Endothelial cell of umbilical vein (primary cell): Measurements from ENCODE around the gene SFT2D3. TPM values are rescaled to one million over a fixed set of nuclear protein-coding genes. Genes with fewer than 3 reads are reported as not detected.

Source experiments
- BruUV-seq: library from RNA; stranded (reverse); fragments of 400-500 nt; replicated peaks from 2 replicates; lab custom pipeline; 2021; lab: Mats Ljungman, UMichigan
- CTCF ChIA-PET: fragments of 300-600, 350-600 bp; sonication (Branson Sonifier 250); formaldehyde crosslinking; loops from one replicate; lab custom pipeline; 2021; ENCODE audit warnings: antibody characterized with exemption, inconsistent platforms; lab: Charles Lee
- POLR2A ChIA-PET: fragments of 300-600, 350-600 bp; sonication (Branson Sonifier 250); formaldehyde crosslinking; loops from one replicate; lab custom pipeline; 2021; ENCODE audit warnings: antibody characterized with exemption, inconsistent platforms; lab: Charles Lee
- DNase-seq: peaks from one replicate; pipeline ENCODE4 v3.0.0-alpha.2; 2011; ENCODE audit warnings: low read depth, low spot score
- FAIRE-seq: peaks from 2 replicates; lab custom pipeline; 2011; peaks lifted over from hg19 to GRCh38; lab: Jason Lieb, UNC
- H2AFZ ChIP-seq: 2 replicates; pipeline ENCODE4 v1.6.0; 2012; ENCODE audit warnings: low read depth, low read length, control low read depth, inconsistent platforms
- H3K27ac ChIP-seq: 2 replicates; pipeline ENCODE4 v1.5.1; 2011; ENCODE audit warnings: low read depth, mild to moderate bottlenecking, control low read depth, low read length, moderate library complexity; ENCODE audit not compliant: insufficient read depth
- H3K27me3 ChIP-seq, 2 experiments: 2 replicates each; pipeline versions ENCODE4 v1.6.0 to v1.6.1; 2011; ENCODE audit warnings: low read length in 2 of 2, mixed read lengths in 1 of 2; ENCODE audit not compliant: control insufficient read depth in 2 of 2, insufficient read depth in 2 of 2
- H3K36me3 ChIP-seq, 2 experiments: 2 replicates in 1 of 2; 3 replicates in 1 of 2; pipeline ENCODE4 v1.5.1; 2011; ENCODE audit warnings: low read length in 2 of 2, mild to moderate bottlenecking in 1 of 2, moderate library complexity in 1 of 2; ENCODE audit not compliant: control insufficient read depth in 2 of 2, insufficient read depth in 2 of 2; ENCODE audit errors: extremely low read depth in 1 of 2
- H3K4me1 ChIP-seq: 3 replicates; pipeline ENCODE4 v1.5.1; 2011; ENCODE audit warnings: mild to moderate bottlenecking, low read length; ENCODE audit not compliant: control insufficient read depth, insufficient read depth; ENCODE audit errors: extremely low read depth
- H3K4me2 ChIP-seq: 2 replicates; pipeline ENCODE4 v1.6.1; 2011; ENCODE audit warnings: low read length, control low read depth, mixed read lengths; ENCODE audit not compliant: insufficient read depth
- H3K4me3 ChIP-seq, 3 experiments: fragments of 200-600 bp in 1 of 3; sonication (generic), shearing (Covaris generic) in 1 of 3; replicated peaks in 1 of 3; 2 replicates each; pipeline ENCODE4 v1.5.1; 2011 to 2016; ENCODE audit warnings: control low read depth in 3 of 3, low read length in 3 of 3, mild to moderate bottlenecking in 2 of 3, inconsistent platforms in 1 of 3, low read depth in 1 of 3, moderate library complexity in 1 of 3; ENCODE audit not compliant: insufficient read depth in 1 of 3
- H3K79me2 ChIP-seq: 2 replicates; pipeline ENCODE4 v1.6.0; 2012; ENCODE audit warnings: low read length, inconsistent platforms; ENCODE audit not compliant: control insufficient read depth, insufficient read depth
- H3K9ac ChIP-seq: replicated peaks from 2 replicates; pipeline ENCODE3; 2011; ENCODE audit warnings: low read length, control low read depth; ENCODE audit not compliant: insufficient read depth; ENCODE audit errors: extremely low read depth
- H3K9me1 ChIP-seq: replicated peaks from 3 replicates; pipeline ENCODE4 v1.6.0; 2011; ENCODE audit warnings: mild to moderate bottlenecking, low read length; ENCODE audit not compliant: control insufficient read depth, insufficient read depth; ENCODE audit errors: extremely low read depth
- H3K9me3 ChIP-seq: replicated peaks from 2 replicates; pipeline ENCODE4 v1.5.1; 2012; ENCODE audit warnings: low read length, inconsistent platforms; ENCODE audit not compliant: control insufficient read depth, insufficient read depth
- H4K20me1 ChIP-seq: replicated peaks from 2 replicates; pipeline ENCODE3; 2011; ENCODE audit warnings: mild to moderate bottlenecking, low read length; ENCODE audit not compliant: control insufficient read depth, insufficient read depth; ENCODE audit errors: extremely low read depth
- CTCF ChIP-seq, 2 donors: IDR thresholded peaks; 1 replicate in 1 of 2; 2 replicates in 1 of 2; pipeline ENCODE4 v1.5.1; 2011; ENCODE audit warnings: low read length in 2 of 2, mild to moderate bottlenecking in 2 of 2, moderate library complexity in 2 of 2, control low read depth in 1 of 2, inconsistent platforms in 1 of 2, low read depth in 1 of 2; ENCODE audit not compliant: insufficient read depth in 1 of 2; ENCODE audit errors: extremely low read depth in 1 of 2
- EZH2 ChIP-seq: IDR thresholded peaks from 2 replicates; pipeline ENCODE4 v1.6.1; 2012; ENCODE audit warnings: borderline replicate concordance, low read depth, mild to moderate bottlenecking, moderate library complexity, low read length, inconsistent platforms; ENCODE audit not compliant: severe bottlenecking
- FOS ChIP-seq: IDR thresholded peaks from 2 replicates; pipeline ENCODE4 v1.6.1; 2011; ENCODE audit warnings: mild to moderate bottlenecking, low read length, moderate library complexity, borderline replicate concordance; ENCODE audit not compliant: insufficient read depth
- GATA2 ChIP-seq: IDR thresholded peaks from 2 replicates; pipeline ENCODE4 v1.7.0; 2011; ENCODE audit warnings: low read depth, mild to moderate bottlenecking, moderate library complexity, mixed read lengths, low read length; ENCODE audit not compliant: insufficient read length, insufficient read depth
- JUN ChIP-seq: IDR thresholded peaks from 2 replicates; pipeline ENCODE4 v1.6.1; 2011; ENCODE audit warnings: borderline replicate concordance, low read depth; ENCODE audit not compliant: insufficient read length, insufficient read depth
- MAX ChIP-seq: IDR thresholded peaks from 2 replicates; pipeline ENCODE4 v1.6.1; 2011; ENCODE audit not compliant: insufficient read depth, insufficient read length
- MYC ChIP-seq: IDR thresholded peaks from one replicate; pipeline ENCODE4 v1.6.1; 2011; ENCODE audit warnings: mild to moderate bottlenecking, low read depth, low read length
- POLR2A ChIP-seq: IDR thresholded peaks from 2 replicates; pipeline ENCODE4 v1.6.1; 2012; ENCODE audit warnings: low read depth, mild to moderate bottlenecking, control low read depth, low read length
- POLR2AphosphoS5 ChIP-seq: IDR thresholded peaks from 2 replicates; pipeline ENCODE4 v1.6.1; 2012; ENCODE audit warnings: low read depth, mild to moderate bottlenecking, control low read depth, low read length, moderate library complexity; ENCODE audit not compliant: insufficient read depth
- dilution Hi-C: fragments of 300-500 bp; cut with MboI; formaldehyde crosslinking; loops from one replicate; pipeline ENCODE4 v1.15.0; 2019; ENCODE audit warnings: low sequenced_read_pairs; ENCODE audit not compliant: extremely low pct_ligation_motif_present
- intact Hi-C: fragments of 100-400 bp; cut with micrococcal nuclease; formaldehyde crosslinking; loops from one replicate; pipeline ENCODE4 v1.10.0; 2022
- polyA plus RNA-seq, 4 experiments: library from polyadenylated mRNA; depleted of rRNA in 3 of 4; stranded (reverse) in 3 of 4; unstranded in 1 of 4; fragments of >200 nt; gene quantifications; 2 replicates each; pipeline versions ENCODE4 v1.2.1 to v1.2.3, GENCODE V29; 2011 to 2012; ENCODE audit warnings: missing spikeins in 1 of 4
- total RNA-seq: library from RNA; stranded (reverse); gene quantifications from 2 replicates; pipeline ENCODE4 v1.2.3, GENCODE V29; 2021

The SFT2D3 gene
- total and polyA plus RNA-seq, 2 donors (not counting 3 experiments of a cell fraction or from before 2014, with no cell fraction given) = 4.5 to 4.7 TPM

GRCh38 chr2:127664895-127665225, 36.4 kb upstream of the SFT2D3 start:
- Histone ChIP-seq H3K27me3 (no peaks in the 10 kb centered on the region), H3K9me3 (no peaks in the 10 kb centered on the region), H3K4me1 (peaks cover 42% of the 10 kb centered on the region), H2AFZ (peak overlapping the region; percentile 80), H3K79me2 (no peaks in the 10 kb centered on the region), H3K4me3 (no peak overlapping the region), H3K9ac (peak overlapping the region; percentile 61), H3K36me3 (no peaks in the 10 kb centered on the region), H4K20me1 (no peaks in the 10 kb centered on the region), H3K9me1 (no peaks in the 10 kb centered on the region), H3K27ac (peak overlapping the region; percentile 80), H3K4me2 (peak overlapping the region; percentile 38)
- intact Hi-C loops (loop anchor here (1.0 kb wide), 1 partner anchor 7 kb away; no protein-coding TSS in a partner anchor), dilution Hi-C loops (no loop called here)
- TF ChIP-seq EZH2 = no peak
- TF ChIP-seq CTCF (IDR thresholded peaks at IDR 0.05; ENCODE audit: extremely low read depth in 1 of 2, insufficient read depth in 1 of 2, low read depth in 1 of 2, low read length in 2 of 2) = no peak
- TF ChIP-seq GATA2 = no peak
- TF ChIP-seq FOS = no peak
- no peak for TF ChIP-seq POLR2A
- no peak for TF ChIP-seq MYC
- TF ChIP-seq JUN = no peak
- no peak for TF ChIP-seq POLR2AphosphoS5
- no peak for TF ChIP-seq MAX
- no peak for FAIRE-seq
- no peak for DNase-seq
- ChIA-PET POLR2A (no interaction called here), CTCF (interaction anchor here (1.4 to 6.9 kb wide), 5 partner anchors 8 to 73 kb away, joined by 3 to 37 read pairs (median 15); partner anchors contain the start of gene LIMS2)
- no TSS peak for BruUV-seq
